Stimulated activated CD8-positive, alpha-beta memory T cell treated with anti-CD3 and anti-CD28 coated beads, Interleukin-7, amount 100 ng/mL, for 1 hour (primary cell): ENCODE measurements around the gene BCKDHB.
"Not testable (repeated sequence)": the region's sequence is repeated elsewhere in the genome, so short reads cannot be mapped to it uniquely, and the experiment has no call there.

ENCODE experiments used
- DNase-seq, 2 donors: peaks; one replicate each; pipeline ENCODE4 v3.0.0-alpha.2; 2020; ENCODE audit warnings: low read depth in 2 of 2

BCKDHB gene

DNA sequence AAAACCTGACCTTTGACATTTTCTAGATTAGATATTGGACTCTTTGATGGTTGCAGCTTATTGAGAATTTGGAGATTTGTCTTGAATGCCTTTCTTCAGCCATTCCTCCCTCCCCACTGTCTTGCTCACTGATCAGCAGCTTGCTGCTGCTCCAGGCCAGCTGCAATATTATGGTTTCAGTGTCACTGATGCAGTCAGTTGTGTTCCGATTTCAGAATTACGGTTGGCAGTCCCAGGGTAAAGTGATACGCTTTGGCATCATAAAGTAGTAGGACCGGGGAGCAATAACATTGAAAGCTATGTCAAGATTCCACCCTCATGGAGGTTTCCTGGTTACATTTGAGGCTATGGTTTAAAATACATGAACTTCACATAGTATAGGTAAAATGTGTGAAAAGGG, 152.6 kb downstream of the BCKDHB start:
- no peak for DNase-seq

DNA sequence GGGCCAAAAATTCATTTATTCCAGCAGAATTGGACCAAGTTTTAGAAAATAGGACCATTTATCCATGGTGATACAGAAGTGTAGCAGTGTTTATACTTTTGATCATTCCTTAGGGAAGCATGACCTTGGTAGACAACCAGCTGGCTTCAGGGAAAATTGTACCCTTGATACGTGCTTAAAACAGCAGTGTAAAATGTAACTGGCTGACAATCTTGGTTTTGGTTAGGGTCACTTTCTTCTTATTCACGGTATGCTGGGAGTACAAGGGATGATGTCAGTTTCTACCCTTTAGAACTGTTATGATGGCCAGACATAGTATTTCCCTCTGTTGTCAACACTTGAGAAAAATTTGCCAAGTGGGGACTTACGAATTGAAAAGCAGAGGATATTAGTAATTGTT, 157.1 kb downstream of the BCKDHB start:
- no peak for DNase-seq

- DNase-seq = no peak
These were observed 162.6 kb downstream of the BCKDHB start for GRCh38 chr6:80268865-80269730.

DNA sequence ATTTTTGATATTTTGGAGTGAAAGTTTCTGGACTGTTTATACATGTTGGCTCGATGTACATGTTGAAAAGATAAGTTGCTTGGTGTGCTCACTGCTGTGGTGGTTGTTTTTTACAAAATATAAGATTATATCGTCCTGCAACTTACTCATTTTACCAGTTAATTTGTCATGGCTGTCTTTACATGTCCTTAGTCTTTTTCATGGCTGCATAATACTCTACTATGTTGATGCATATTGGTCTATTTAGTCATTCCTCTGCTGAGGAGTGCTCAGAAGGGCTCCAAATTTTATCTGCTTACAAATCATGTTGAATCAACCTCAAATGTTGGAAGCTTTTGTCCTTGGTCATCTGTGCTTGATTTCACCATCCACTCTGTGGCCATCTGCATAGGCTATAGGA, 164.6 kb downstream of the BCKDHB start:
- no peak for DNase-seq

DNA sequence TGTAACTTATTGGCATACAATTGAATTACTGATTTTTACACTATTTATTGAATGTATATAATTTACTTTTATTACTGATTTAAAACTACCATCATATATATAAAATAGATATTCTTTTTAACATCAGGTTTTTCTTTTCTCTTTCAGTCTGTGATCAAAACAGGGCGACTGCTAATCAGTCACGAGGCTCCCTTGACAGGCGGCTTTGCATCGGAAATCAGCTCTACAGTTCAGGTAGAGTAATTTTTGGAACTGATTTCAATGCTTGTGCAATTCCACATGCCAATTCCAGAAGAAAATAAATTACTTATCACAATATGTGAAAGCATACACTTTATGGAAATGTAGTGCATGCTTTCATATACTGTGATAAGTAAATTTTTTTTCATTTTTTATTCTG, 166.5 kb downstream of the BCKDHB start:
- no peak for DNase-seq

DNA sequence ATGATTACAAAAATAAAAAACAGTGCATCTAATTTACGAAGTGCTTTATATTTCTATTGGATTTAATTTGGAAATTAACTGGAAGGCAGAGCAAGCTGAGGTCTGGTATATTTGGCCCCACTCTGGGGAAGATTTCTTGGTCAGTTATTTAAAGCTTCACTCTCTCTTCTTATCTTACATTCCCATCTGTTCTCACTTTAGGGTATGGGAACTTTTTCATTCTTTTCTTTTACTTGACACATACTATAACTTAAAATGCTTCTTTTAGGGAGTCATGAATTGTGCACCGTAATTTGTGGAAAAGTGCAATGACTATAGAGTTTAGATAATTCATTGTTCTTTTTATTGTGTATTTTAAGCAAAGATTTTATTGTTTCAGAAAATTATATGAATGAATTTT, 170.4 kb downstream of the BCKDHB start:
- DNase-seq = no peak

- no peak for DNase-seq
These were observed 171.0 kb downstream of the BCKDHB start for GRCh38 chr6:80277501-80277900.

DNA sequence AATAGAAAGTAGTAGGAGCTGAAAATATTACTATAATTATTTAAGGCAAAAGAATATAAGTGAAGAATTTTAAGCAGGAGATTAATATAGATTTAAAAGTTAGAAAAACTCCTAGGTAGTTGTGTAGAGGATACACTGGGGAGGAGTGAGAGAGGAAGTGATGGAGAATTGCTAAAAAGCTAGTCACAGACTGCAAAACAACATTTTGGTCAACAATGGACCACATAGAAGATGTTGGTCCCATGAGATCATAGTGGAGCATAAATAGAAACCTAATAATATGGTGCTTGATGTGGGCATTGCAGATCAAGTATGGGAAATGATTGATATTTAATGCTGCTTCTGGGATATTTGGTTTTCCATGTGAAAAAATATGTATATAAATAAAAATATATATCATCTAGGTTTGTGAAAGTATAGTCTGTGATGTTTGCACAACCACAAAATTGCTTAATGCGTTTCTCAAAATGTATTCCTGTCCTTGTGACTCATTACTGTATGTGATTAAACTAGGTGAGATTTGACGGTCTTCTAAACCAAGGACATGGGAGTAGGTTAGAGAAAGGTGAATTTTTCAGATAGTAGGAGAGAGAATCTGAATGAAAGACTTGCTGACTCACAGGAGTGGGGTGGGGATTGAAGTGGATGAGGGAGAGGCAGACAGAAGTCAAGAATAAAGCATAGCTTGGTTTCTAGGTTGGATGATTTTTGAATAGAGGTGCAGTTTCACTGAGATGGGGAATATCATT, 174.0 kb downstream of the BCKDHB start:
- DNase-seq = no peak

- DNase-seq = no peak
These were observed 176.6 kb downstream of the BCKDHB start for GRCh38 chr6:80282913-80283554.

- DNase-seq = no peak
These were observed 180.6 kb downstream of the BCKDHB start for GRCh38 chr6:80287112-80287511.

GRCh38 chr6:80287607-80288006, 181.1 kb downstream of the BCKDHB start:
- DNase-seq = no peak

- no peak for DNase-seq
These were observed 183.3 kb downstream of the BCKDHB start for GRCh38 chr6:80289727-80290126.

DNA sequence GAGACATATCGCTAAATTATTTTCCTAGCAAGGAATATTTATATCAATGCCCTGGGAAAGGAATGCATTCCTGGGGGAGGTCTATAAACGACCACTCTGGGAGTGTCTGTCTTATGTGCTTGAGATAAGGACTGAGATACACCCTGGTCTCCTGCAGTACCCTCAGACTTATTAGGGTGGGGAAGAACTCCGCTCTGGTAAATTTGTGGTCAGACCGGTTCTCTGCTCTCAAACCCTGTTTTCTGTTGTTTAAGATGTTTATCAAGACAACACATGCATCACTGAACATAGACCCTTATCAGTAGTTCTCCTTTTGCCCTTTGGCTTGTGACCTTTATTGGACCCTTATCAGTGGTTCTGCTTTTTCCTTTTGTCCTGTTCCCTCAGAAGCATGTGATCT, 188.1 kb downstream of the BCKDHB start:
- not testable (repeated sequence) for DNase-seq

GRCh38 chr6:80302716-80303115, 196.2 kb downstream of the BCKDHB start:
- no peak for DNase-seq

DNA sequence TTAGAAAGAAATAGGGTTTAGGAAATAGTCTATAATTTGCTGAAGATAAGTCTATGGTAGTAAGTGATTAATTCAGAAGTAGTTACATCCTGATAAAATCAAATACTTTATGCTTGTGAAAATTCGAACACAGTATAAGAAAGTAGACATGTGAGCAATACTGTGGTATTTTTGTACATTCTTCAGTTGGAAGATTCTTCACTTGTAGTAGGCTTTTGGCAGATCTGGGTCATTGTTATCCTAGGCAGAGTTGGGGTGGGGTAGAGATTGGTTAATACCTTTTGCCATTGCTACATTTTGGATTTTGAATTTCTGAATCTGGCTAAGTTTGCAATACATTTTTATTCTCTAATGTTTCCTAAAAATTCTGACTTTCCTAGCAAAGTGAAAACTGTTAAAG, 197.5 kb downstream of the BCKDHB start:
- no peak for DNase-seq

DNA sequence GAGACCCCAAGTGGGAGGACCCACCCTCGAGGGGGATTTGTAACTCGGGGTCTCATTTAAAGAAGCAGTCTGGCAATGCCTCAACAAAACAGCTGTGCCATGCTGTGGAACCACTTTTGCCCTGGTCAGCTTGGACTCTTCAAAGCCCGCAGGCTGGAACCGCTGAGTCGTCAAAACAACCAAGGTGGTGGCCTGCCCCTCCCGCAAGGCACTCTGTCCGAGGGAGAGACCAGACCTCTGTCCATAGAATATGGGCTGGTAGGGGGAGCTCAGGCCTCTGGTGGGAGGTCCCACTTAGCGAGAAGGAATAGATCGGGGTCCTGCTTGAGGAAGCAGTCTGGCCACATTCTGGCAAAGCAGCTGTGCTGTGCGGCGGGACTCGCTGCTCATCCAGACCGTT, 208.1 kb downstream of the BCKDHB start:
- no peak for DNase-seq

DNA sequence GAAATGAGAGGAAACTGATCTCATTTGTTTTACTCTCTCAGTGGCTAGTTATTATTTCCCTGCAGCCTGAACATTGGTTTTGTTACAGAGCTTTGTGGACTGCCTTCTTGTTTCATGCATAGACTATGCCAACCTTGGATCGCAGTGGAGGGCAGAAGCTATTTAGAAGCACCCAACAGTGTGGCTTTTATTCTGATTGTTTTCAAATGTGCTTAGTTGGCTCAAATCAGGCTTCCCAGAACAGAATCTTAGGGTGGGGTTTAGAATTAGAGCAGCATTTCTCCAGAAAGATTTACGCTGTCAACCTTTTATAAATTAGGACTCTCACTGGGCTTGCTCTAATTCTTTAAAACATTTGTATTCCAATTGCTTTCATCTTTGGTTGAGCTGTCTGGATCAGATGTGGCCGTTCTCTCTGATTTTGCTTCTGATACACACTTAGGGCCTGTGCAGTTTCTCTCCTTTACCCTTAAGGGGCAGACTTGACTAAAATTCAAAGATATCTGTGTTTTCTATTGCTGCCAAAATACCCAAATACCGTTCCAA, 210.3 kb downstream of the BCKDHB start:
- DNase-seq = no peak

DNA sequence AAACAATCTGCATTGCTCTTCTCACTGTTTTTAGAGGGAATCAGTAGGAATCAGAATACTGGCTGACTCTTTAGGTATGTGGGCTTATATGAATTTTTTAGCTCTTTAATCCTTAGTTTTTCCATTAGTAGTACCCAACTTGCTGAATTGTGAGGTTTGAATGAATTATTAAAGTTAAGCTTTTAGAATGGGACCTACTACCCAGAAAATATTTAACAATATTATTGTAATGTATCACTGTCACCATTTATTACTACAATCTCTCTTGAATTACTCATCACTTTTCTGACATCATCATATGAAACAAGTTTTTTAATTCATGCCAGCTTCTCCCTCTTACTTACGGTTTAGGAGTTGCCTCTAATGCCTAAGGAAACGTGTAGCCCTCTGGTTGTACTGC, 212.7 kb downstream of the BCKDHB start:
- no peak for DNase-seq

DNA sequence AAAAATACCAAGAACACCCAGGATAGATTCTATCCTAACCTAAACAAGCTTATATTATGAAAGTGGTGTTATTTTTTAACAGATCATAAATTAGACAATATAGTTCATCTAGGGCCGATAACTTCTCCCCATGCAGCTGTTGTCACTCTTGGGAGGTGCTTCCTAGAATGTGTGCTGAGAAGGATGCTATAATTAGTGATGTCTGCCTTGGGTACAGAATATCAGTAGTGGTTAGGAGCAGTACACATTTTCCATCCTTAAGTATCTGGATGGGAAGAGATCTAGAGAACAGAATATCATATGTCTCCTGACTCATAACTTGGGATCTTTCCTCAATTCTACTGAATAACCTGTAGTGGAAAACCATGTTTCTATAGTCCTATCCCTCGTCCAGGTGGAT, 214.5 kb downstream of the BCKDHB start:
- no peak for DNase-seq

DNA sequence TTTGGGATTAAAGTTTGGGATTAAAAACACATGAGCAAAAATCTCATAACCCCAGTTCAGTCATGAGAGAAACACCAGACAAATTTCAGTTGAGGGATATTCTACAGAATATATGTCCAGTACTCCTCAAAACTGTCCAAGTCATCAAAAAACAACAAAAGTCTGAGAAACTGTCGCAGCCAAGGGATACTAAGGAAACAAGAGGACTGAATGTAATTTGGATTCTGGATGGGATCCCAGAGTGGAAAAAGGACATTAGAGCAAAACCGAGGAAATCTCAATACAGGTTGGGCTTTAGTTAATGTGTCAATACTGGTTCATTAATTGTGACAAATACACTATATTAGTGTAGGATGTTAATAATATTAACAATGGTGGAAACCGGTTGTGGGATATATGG, 219.3 kb downstream of the BCKDHB start:
- no peak for DNase-seq

DNA sequence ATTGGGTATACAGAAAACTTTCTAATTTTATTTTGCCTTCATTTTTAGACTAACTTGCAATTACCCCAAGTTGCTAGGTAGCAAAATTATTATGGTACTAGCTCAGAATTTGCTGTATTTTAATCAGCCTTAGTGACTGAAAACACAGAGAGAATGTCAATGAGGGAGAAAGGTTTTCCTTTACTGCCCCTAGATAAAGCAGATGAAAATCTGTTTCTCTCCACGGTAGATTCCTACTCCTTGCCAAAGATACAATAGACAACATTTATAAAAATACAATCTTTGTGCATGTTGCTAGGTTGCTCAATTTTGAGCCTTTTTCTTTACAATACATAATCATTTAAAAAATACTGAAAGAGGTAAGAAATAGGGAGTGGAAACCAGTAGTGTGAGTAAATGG, 222.2 kb downstream of the BCKDHB start:
- DNase-seq = no peak

- DNase-seq = no peak
These were observed 223.0 kb downstream of the BCKDHB start for GRCh38 chr6:80329496-80329895.
